ENCODE results near the gene PTPRG.

The PTPRG gene

DNA sequence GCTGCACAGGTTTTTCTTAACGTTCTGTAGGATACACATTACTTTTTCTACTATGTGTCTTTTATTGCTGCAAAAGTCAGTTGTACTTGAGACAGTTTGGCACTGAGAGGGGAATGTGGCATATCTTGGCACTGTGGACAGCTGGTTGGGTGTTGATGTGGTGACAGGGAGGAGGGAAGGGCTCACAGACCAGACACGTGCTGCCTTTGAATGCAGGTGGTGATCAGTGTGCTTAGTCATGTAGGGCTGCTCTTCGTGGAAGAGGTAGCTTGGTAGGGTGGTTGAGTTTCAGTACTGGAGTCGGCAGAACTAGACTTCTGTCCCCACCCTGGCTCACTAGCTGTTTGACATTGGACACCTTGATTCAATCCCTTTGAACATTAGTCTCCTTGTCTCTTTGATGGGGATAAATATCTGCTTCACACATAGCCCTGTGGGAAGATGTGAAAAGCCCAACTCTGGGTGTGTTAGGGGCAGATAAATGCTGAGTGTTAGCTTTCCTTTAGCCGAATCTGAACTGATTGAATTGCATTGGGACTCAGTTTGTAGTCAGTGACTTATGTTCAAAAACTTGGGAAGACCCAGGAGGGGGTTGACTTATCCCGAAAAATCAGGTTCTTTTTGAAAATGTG lies 108.4 kb downstream of the PTPRG start:
- Histone ChIP-seq H3K4me1 (ENCODE audit: insufficient read depth, low read length, poor library complexity, severe bottlenecking) (peaks cover 37% of the 10 kb centered on the region), H3K9ac (ENCODE audit: low read depth, low read length, poor library complexity, severe bottlenecking) (no peak overlapping the region), H3K79me2 (ENCODE audit: insufficient read depth, low read length) (no peaks in the 10 kb centered on the region), H3K4me3 (ENCODE audit: low read length, poor library complexity, severe bottlenecking) (peak overlapping the region; percentile 13), H3K4me2 (ENCODE audit: low read depth, low read length, poor library complexity, severe bottlenecking) (peak overlapping the region; percentile 57), H3K27me3 (ENCODE audit: insufficient read depth, low read length, poor library complexity, severe bottlenecking) (no peaks in the 10 kb centered on the region), H3K9me3 (ENCODE audit: insufficient read depth, low read depth, low read length) (no peaks in the 10 kb centered on the region), H3K36me3 (ENCODE audit: insufficient read depth, low read length) (no peaks in the 10 kb centered on the region), H3K9me2 (replicated peaks; ENCODE audit: low read depth, low read length) (no peaks in the 10 kb centered on the region), H2AFZ (ENCODE audit: low read length) (no peak overlapping the region), H4K20me1 (ENCODE audit: insufficient read depth, low read length, poor library complexity, severe bottlenecking) (no peaks in the 10 kb centered on the region), H3F3A (ENCODE audit: low read depth) (no peaks in the 10 kb centered on the region)
- TF ChIP-seq EZH2phosphoT487 (IDR thresholded peaks at IDR 0.05; ENCODE audit: borderline replicate concordance) (no peak), CTCF (conservative IDR thresholded peaks at IDR 0.05; ENCODE audit: low read length) (no peak)

DNA sequence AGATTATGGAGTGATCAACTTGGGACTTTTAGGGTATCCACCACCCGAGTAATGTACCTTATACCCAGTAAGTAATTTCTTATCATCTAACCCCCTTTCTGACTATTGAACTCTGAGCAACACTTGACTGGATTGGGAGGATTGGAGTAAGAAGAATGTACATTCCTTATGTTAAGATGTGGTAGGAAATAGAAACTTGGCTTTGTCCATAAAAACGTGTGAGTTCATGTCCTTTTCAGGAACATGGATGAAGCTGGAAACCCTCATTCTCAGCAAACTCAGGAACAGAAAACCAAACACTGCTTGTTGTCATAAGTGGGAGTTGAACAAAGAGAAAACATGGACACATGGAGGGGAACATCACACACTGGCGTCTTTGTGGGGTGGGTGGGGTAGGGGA lies 112.3 kb downstream of the PTPRG start:
- H2AFZ ChIP-seq (ENCODE audit: low read length), result no peak overlapping the region
- no peak overlapping the region for H3K4me2 ChIP-seq (ENCODE audit: low read depth, low read length, poor library complexity, severe bottlenecking)
- peaks cover 19% of the 10 kb centered on the region for H3K4me1 ChIP-seq (ENCODE audit: insufficient read depth, low read length, poor library complexity, severe bottlenecking)
- no peaks in the 10 kb centered on the region for H3K9me2 ChIP-seq (replicated peaks; ENCODE audit: low read depth, low read length)
- no peaks in the 10 kb centered on the region for H4K20me1 ChIP-seq (ENCODE audit: insufficient read depth, low read length, poor library complexity, severe bottlenecking)
- no peaks in the 10 kb centered on the region for H3K27me3 ChIP-seq (ENCODE audit: insufficient read depth, low read length, poor library complexity, severe bottlenecking)
- no peaks in the 10 kb centered on the region for H3F3A ChIP-seq (ENCODE audit: low read depth)
- no peak overlapping the region for H3K4me3 ChIP-seq (ENCODE audit: low read length, poor library complexity, severe bottlenecking)
- no peaks in the 10 kb centered on the region for H3K36me3 ChIP-seq (ENCODE audit: insufficient read depth, low read length)
- no peak for TF ChIP-seq EZH2phosphoT487 (IDR thresholded peaks at IDR 0.05; ENCODE audit: borderline replicate concordance)
- TF ChIP-seq CTCF (conservative IDR thresholded peaks at IDR 0.05; ENCODE audit: low read length), result no peak
- no peak overlapping the region for H3K9ac ChIP-seq (ENCODE audit: low read depth, low read length, poor library complexity, severe bottlenecking)
- H3K79me2 ChIP-seq (ENCODE audit: insufficient read depth, low read length), result no peaks in the 10 kb centered on the region
- no peaks in the 10 kb centered on the region for H3K9me3 ChIP-seq (ENCODE audit: insufficient read depth, low read depth, low read length)

DNA sequence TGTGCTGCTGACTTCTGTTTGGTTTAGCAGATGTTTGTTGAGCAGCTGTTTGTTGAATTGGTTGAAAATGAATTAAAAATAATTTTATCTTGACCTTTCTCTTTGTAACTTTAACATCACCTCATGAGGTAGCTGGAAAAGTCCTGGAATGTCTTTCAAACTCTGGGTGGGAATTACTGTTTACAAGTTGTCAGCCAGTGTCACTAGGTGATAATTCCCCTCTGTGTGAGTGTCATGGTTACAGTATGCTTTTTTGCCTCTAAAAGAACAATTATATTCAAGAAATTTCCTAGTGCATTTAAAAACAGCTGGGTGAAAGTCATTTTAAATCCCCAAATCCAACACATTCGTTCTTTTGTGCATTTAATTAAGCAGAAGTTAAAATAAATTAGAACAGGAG lies 113.2 kb downstream of the PTPRG start:
- Histone ChIP-seq H3K27me3 (ENCODE audit: insufficient read depth, low read length, poor library complexity, severe bottlenecking) (no peaks in the 10 kb centered on the region), H3K9ac (ENCODE audit: low read depth, low read length, poor library complexity, severe bottlenecking) (no peak overlapping the region), H3K36me3 (ENCODE audit: insufficient read depth, low read length) (no peaks in the 10 kb centered on the region), H3K9me3 (ENCODE audit: insufficient read depth, low read depth, low read length) (no peaks in the 10 kb centered on the region), H2AFZ (ENCODE audit: low read length) (no peak overlapping the region), H3K4me2 (ENCODE audit: low read depth, low read length, poor library complexity, severe bottlenecking) (no peak overlapping the region), H3K4me1 (ENCODE audit: insufficient read depth, low read length, poor library complexity, severe bottlenecking) (peaks cover 10% of the 10 kb centered on the region), H3K79me2 (ENCODE audit: insufficient read depth, low read length) (no peaks in the 10 kb centered on the region), H3F3A (ENCODE audit: low read depth) (no peaks in the 10 kb centered on the region), H3K4me3 (ENCODE audit: low read length, poor library complexity, severe bottlenecking) (no peak overlapping the region), H3K9me2 (replicated peaks; ENCODE audit: low read depth, low read length) (no peaks in the 10 kb centered on the region), H4K20me1 (ENCODE audit: insufficient read depth, low read length, poor library complexity, severe bottlenecking) (no peaks in the 10 kb centered on the region)
- TF ChIP-seq EZH2phosphoT487 (IDR thresholded peaks at IDR 0.05; ENCODE audit: borderline replicate concordance), result no peak
- no peak for TF ChIP-seq CTCF (conservative IDR thresholded peaks at IDR 0.05; ENCODE audit: low read length)

Data from Loucy (cell line).